AG04450 (cell line): Measurements from ENCODE around the gene BDP1. TPM values are rescaled to one million over a fixed set of nuclear protein-coding genes. Genes with fewer than 3 reads are reported as not detected.
"Not testable (repeated sequence)": the region's sequence is repeated elsewhere in the genome, so short reads cannot be mapped to it uniquely, and the experiment has no call there.

Source experiments
- CTCF ChIA-PET: fragments of 300-600, 350-600 bp; formaldehyde crosslinking; extraction: SDS; loops from one replicate; lab custom pipeline; 2022; ENCODE audit warnings: antibody characterized with exemption, inconsistent platforms; lab: Charles Lee
- POLR2A ChIA-PET: fragments of 350-600 bp; formaldehyde crosslinking; extraction: SDS; loops from one replicate; lab custom pipeline; 2021; ENCODE audit warnings: antibody characterized with exemption, inconsistent platforms; lab: Yijun Ruan, JAX
- DNase-seq: peaks from one replicate; pipeline ENCODE4 v3.0.0-alpha.2; 2011; ENCODE audit warnings: low read depth, low spot score
- H3K27ac ChIP-seq: one replicate; pipeline ENCODE4 v1.5.1; 2012; ENCODE audit warnings: low read depth, low read length, control low read depth
- H3K27me3 ChIP-seq: one replicate; pipeline ENCODE4 v1.6.0; 2012; ENCODE audit warnings: low read length; ENCODE audit not compliant: control insufficient read depth, insufficient read depth
- H3K4me3 ChIP-seq: 2 replicates; pipeline ENCODE4 v1.5.1; 2011; ENCODE audit warnings: mild to moderate bottlenecking, low read depth, low read length, control low read depth
- H3K9me3 ChIP-seq: 2 replicates; pipeline ENCODE4 v1.5.1; 2012; ENCODE audit warnings: low read length; ENCODE audit not compliant: control insufficient read depth, insufficient read depth
- polyA plus RNA-seq: library from polyadenylated mRNA; depleted of rRNA; stranded (reverse); fragments of >200 nt; gene quantifications from 2 replicates; pipeline ENCODE4 v1.2.3, GENCODE V29; 2011
- TF ChIP-seq, protein P1 (sequence below): IDR thresholded peaks from 2 replicates; pipeline ENCODE4 v1.5.1; 2011; ENCODE audit warnings: low read depth, low read length, control low read depth, inconsistent platforms

The BDP1 gene
- polyA plus RNA-seq, 1 experiment: 14.4 TPM

DNA sequence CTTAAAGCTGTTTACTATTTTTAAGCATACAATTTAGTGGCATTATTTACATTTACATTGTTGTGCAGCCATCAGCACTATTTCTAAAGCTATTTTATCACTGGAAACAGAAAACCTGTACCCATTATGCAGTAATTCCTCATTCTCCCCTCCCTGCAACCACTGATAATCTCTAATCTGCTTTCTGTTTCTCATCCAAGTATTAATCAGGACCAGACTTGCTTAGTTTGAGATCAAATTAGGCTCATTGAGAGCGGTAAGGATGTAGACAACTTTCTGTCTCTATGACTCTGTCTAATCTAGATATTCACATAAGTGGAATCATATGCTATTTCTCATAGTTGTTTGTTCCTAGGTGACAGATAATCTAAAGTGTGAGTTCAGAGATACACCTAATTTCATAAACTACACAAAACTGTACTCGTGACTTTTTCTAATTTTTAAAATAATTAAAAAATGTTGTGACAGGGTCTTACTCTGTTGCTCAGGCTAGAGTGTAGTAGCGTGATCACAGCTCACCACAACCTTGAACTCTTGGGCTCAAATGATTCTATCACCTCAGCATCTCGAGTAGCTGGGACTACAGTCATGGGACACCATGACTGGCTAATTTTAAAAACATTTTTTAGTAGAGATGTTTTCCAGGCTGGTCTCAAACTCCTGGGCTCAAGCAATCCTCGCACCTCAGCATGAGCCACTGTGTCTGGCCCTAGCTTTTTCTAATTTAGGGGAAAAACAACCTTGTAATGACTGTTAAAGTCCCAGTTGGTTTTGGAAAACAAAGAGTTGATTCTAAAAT lies 37.6 kb downstream of the BDP1 start:
- ChIA-PET CTCF (interaction anchor here (1.3 to 1.5 kb wide), 2 partner anchors 18 to 264 kb away, joined by 4 read pairs; no protein-coding TSS in a partner anchor), POLR2A (interaction anchor here (1.0 kb wide), 1 partner anchor 25 kb away, joined by 3 read pairs; no protein-coding TSS in a partner anchor)
- H3K9me3 ChIP-seq: no peaks in the 10 kb centered on the region
- no peak overlapping the region for H3K27ac ChIP-seq
- no peaks in the 10 kb centered on the region for H3K27me3 ChIP-seq
- no peak for DNase-seq
- H3K4me3 ChIP-seq: no peak overlapping the region
- TF ChIP-seq, protein P1, sequence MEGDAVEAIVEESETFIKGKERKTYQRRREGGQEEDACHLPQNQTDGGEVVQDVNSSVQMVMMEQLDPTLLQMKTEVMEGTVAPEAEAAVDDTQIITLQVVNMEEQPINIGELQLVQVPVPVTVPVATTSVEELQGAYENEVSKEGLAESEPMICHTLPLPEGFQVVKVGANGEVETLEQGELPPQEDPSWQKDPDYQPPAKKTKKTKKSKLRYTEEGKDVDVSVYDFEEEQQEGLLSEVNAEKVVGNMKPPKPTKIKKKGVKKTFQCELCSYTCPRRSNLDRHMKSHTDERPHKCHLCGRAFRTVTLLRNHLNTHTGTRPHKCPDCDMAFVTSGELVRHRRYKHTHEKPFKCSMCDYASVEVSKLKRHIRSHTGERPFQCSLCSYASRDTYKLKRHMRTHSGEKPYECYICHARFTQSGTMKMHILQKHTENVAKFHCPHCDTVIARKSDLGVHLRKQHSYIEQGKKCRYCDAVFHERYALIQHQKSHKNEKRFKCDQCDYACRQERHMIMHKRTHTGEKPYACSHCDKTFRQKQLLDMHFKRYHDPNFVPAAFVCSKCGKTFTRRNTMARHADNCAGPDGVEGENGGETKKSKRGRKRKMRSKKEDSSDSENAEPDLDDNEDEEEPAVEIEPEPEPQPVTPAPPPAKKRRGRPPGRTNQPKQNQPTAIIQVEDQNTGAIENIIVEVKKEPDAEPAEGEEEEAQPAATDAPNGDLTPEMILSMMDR: no peak

DNA sequence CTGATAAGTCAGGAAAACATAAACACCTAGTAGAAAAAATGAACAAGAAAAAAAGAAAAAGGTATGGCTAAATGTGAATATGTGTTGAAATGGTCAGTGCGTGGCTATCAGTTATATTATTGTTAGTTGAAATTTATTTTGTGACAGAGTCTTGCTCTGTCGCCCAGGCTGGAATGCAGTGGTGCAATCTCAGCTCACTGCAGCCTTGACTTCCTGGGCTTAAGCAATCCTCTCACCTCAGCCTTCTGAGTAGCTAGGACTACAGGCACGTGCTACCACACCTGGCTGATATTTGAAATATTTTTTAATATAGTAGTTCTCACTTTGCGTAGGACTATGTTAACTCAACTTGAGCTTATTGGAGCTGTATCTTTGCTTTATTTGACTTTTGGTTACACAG lies 38.8 kb downstream of the BDP1 start:
- H3K9me3 ChIP-seq, POLR2A ChIA-PET, H3K27me3 ChIP-seq, H3K4me3 ChIP-seq, H3K27ac ChIP-seq, DNase-seq: not testable (repeated sequence)
- CTCF ChIA-PET: interaction anchor here (0.8 kb wide), 1 partner anchor 18 kb away, joined by 3 read pairs; no protein-coding TSS in a partner anchor

DNA sequence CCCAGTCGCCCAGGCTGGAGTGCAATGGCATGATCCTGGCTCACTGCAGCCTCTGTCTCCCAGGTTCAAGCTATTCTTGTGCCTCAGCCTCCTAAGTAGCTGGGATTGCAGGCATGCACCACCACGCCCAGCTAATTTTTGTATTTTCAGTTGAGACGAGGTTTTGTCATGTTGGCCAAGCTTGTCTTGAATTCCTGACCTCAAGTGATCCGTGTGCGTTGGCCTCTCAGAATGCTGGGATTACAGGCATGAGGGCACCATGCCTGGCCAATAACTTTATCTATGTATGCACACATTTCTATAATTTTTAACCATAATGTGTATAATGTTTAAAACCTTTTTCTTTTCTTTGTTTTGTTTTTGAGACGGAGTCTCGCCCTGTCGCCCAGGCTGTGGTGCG lies 43.3 kb downstream of the BDP1 start:
- H3K27me3 ChIP-seq, H3K9me3 ChIP-seq, CTCF ChIA-PET, H3K27ac ChIP-seq, H3K4me3 ChIP-seq, DNase-seq: not testable (repeated sequence)
- POLR2A ChIA-PET: interaction anchor here (0.6 kb wide), 1 partner anchor 116 kb away, joined by 3 read pairs; no protein-coding TSS in a partner anchor

DNA sequence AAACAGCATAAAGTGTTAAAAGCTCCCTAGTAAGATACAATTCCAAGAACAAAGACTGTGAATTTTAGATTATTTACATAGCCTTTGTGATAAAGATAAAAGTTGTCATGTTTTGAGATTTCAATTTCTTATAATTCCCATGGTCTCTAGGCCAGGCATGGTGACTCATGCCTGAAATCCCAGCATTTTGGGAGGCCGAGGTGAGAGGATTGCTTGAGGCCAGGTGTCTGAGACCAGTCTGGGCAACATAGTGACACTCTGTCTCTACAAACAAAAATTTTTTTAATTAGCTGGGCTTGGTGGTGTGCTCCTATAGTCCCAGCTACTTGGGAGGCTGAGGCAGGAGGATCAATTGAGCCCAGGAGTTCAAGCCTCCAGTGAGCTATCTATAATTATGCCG lies 48.1 kb downstream of the BDP1 start:
- Histone ChIP-seq H3K4me3 (no peak overlapping the region), H3K9me3 (no peaks in the 10 kb centered on the region), H3K27me3 (no peaks in the 10 kb centered on the region), H3K27ac (no peak overlapping the region)
- ChIA-PET CTCF (interaction anchor here (1.3 kb wide), 1 partner anchor 28 kb away, joined by 5 read pairs; no protein-coding TSS in a partner anchor), POLR2A (no interaction called here)
- no peak for DNase-seq
- TF ChIP-seq, protein P1: no peak

DNA sequence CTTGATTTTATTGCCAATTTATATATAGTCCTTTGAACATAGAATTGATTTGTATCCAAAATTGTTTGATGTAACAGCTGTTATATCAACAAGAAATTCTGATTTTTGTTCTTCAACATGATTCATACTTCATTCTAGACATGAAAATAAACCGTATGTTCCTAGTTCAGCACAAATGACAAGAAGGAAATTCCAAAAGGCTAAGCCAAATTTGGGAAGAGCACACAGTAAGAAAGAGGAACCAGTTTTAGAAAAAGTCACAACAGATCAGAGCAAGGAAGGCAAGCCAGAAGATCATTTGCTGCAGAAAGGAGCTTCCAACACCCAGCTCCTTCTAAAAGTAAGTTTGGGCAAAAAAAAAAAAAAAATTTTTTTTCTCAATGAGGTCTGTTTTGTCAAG lies 66.7 kb downstream of the BDP1 start:
- Histone ChIP-seq H3K27ac (no peak overlapping the region), H3K9me3 (peaks cover 5% of the 10 kb centered on the region; the same call in 1 of the 2 replicates), H3K4me3 (no peak overlapping the region), H3K27me3 (no peaks in the 10 kb centered on the region)
- ChIA-PET POLR2A (no interaction called here), CTCF (interaction anchor here (1.2 to 2.2 kb wide), 3 partner anchors 43 to 235 kb away, joined by 4 to 10 read pairs (median 4); no protein-coding TSS in a partner anchor)
- TF ChIP-seq, protein P1: no peak
- DNase-seq: no peak

DNA sequence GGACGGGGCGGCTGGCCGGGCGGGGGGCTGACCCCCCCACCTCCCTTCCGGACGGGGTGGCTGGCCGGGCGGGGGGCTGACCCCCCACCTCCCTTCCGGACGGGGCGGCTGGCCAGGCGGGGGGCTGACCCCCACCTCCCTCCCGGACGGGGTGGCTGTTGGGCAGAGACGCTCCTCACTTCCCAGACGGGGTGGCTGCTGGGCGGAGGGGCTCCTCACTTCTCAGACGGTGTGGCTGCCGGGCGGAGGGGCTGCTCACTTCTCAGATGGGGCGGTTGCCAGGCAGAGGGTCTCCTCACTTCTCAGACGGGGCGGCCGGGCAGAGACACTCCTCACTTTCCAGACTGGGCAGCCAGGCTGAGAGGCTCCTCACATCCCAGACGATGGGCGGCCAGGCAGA lies 70.2 kb downstream of the BDP1 start:
- POLR2A ChIA-PET, H3K27ac ChIP-seq, DNase-seq, H3K27me3 ChIP-seq, H3K9me3 ChIP-seq, H3K4me3 ChIP-seq: not testable (repeated sequence)
- CTCF ChIA-PET: interaction anchor here (1.3 kb wide), 1 partner anchor 232 kb away, joined by 3 read pairs; no protein-coding TSS in a partner anchor
